PC-9 (cell line): ENCODE results near the gene SPAG9. TPM values are rescaled to one million over a fixed set of nuclear protein-coding genes. Genes with fewer than 3 reads are reported as not detected.

Source experiments
- BruUV-seq: library from RNA; stranded (reverse); fragments of 400-500 nt; replicated peaks from 2 replicates; lab custom pipeline; 2021; lab: Mats Ljungman, UMichigan
- CTCF ChIA-PET: fragments of 300-600 bp; sonication (Branson Sonifier 250); formaldehyde crosslinking; loops from one replicate; lab custom pipeline; 2022; ENCODE audit warnings: antibody characterized with exemption; lab: Charles Lee
- POLR2A ChIA-PET: fragments of 300-600 bp; sonication (Branson Sonifier 250); formaldehyde crosslinking; loops from one replicate; lab custom pipeline; 2022; ENCODE audit warnings: antibody characterized with exemption; ENCODE audit not compliant: unreplicated experiment; lab: Charles Lee
- DNase-seq, 2 experiments: peaks; one replicate each; pipeline versions ENCODE4 v3.0.0 to v3.0.0-alpha.2; 2015 to 2022; ENCODE audit warnings: mixed read lengths in 1 of 2
- H2AFZ ChIP-seq: fragments of 200-600 bp; sonication (generic); 2 replicates; pipeline ENCODE4 v1.8.1; 2017; ENCODE audit warnings: antibody characterized with exemption
- H3F3A ChIP-seq: fragments of 200-600 bp; sonication (generic); 2 replicates; pipeline ENCODE4 v1.8.1; 2017; ENCODE audit warnings: antibody characterized with exemption, mild to moderate bottlenecking, low read depth; ENCODE audit not compliant: insufficient read depth
- H3K27ac ChIP-seq: fragments of 200-600 bp; sonication (generic); 2 replicates; pipeline ENCODE4 v1.6.1; 2016; ENCODE audit warnings: mixed run types
- H3K27me3 ChIP-seq: fragments of 200-600 bp; sonication (generic); 2 replicates; pipeline ENCODE4 v1.6.1; 2016; ENCODE audit warnings: low read depth, mixed run types; ENCODE audit not compliant: insufficient read depth
- H3K36me3 ChIP-seq: fragments of 200-600 bp; sonication (generic); 2 replicates; pipeline ENCODE4 v1.6.1; 2016; ENCODE audit warnings: low read depth, mixed run types
- H3K4me1 ChIP-seq: fragments of 200-600 bp; sonication (generic); replicated peaks from 2 replicates; pipeline ENCODE4 v1.6.1; 2016; ENCODE audit warnings: mixed run types; ENCODE audit not compliant: insufficient read depth
- H3K4me2 ChIP-seq: fragments of 200-600 bp; sonication (generic); 2 replicates; pipeline ENCODE4 v1.6.1; 2017; ENCODE audit warnings: mixed run types
- H3K4me3 ChIP-seq: fragments of 200-600 bp; sonication (generic); 2 replicates; pipeline ENCODE4 v1.6.1; 2016; ENCODE audit warnings: mixed run types
- H3K79me2 ChIP-seq: fragments of 200-600 bp; sonication (generic); 2 replicates; pipeline ENCODE4 v1.6.1; 2017; ENCODE audit warnings: low read depth, mixed run types
- H3K9me2 ChIP-seq: fragments of 200-600 bp; sonication (generic); 2 replicates; pipeline ENCODE4 v1.8.1; 2017; ENCODE audit warnings: mild to moderate bottlenecking; ENCODE audit not compliant: insufficient read depth
- H3K9me3 ChIP-seq: fragments of 200-600 bp; sonication (generic); 2 replicates; pipeline ENCODE4 v1.8.1; 2016; ENCODE audit warnings: low read depth; ENCODE audit not compliant: insufficient read depth
- H4K20me1 ChIP-seq: fragments of 200-600 bp; sonication (generic); 2 replicates; pipeline ENCODE4 v1.8.1; 2017; ENCODE audit not compliant: insufficient read depth
- CTCF ChIP-seq: fragments of 200-600 bp; sonication (generic); conservative IDR thresholded peaks from 2 replicates; pipeline ENCODE4 v1.6.1; 2017; ENCODE audit warnings: mixed run types, antibody characterized with exemption, mild to moderate bottlenecking, moderate library complexity
- EZH2 ChIP-seq: fragments of 200-600 bp; sonication (generic); IDR thresholded peaks from 2 replicates; pipeline ENCODE4 v1.8.0; 2017; ENCODE audit warnings: antibody characterized with exemption, low read depth
- intact Hi-C: fragments of 100-400 bp; cut with micrococcal nuclease; formaldehyde crosslinking; loops from one replicate; pipeline ENCODE4 v1.10.0; 2022; ENCODE audit not compliant: unreplicated experiment
- total RNA-seq: library from RNA; stranded (reverse); gene quantifications from 2 replicates; pipeline ENCODE4 v1.2.3, GENCODE V29; 2021

The SPAG9 gene
- total RNA-seq, 1 experiment from 2014 or later: 51.8 TPM

DNA sequence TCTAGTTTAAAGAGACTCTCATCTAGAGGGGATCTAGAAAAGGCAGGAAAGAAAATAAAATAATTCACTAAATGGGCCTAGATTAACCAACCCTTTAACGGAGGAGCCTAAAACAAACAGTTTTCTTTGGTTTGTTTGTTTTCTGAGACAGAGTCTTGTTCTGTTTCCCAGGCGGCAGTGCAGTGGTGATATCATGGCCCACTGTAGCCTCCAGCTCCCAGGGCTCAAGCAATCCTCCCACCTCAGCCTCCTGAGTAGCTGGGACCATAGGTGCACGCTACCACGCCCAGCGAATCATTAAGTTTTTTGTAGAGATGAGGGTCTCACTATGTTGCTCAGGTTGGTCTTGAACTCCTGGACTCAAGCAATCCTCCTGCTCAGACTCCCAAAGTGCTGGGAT, 132.2 kb downstream of the SPAG9 start:
- H2AFZ ChIP-seq: no peak overlapping the region
- H3K9me2 ChIP-seq: no peaks in the 10 kb centered on the region
- no peaks in the 10 kb centered on the region for H3K27me3 ChIP-seq
- TF ChIP-seq EZH2 (no peak), CTCF (no peak)
- H3K9me3 ChIP-seq: no peaks in the 10 kb centered on the region
- peaks cover 8% of the 10 kb centered on the region; the same call in 1 of the 2 replicates for H3F3A ChIP-seq
- H3K79me2 ChIP-seq: no peaks in the 10 kb centered on the region
- no peaks in the 10 kb centered on the region for H4K20me1 ChIP-seq
- H3K4me3 ChIP-seq: no peak overlapping the region
- H3K27ac ChIP-seq: no peak overlapping the region
- BruUV-seq: no TSS peak
- CTCF ChIA-PET: no interaction called here
- H3K36me3 ChIP-seq: peaks cover 24% of the 10 kb centered on the region; the same call in 1 of the 2 replicates
- H3K4me1 ChIP-seq: no peaks in the 10 kb centered on the region
- intact Hi-C loops: no loop called here
- no peak for DNase-seq
- H3K4me2 ChIP-seq: no peak overlapping the region
- POLR2A ChIA-PET: interaction anchor here (0.6 kb wide), 1 partner anchor 188 kb away, joined by 16 read pairs; no protein-coding TSS in a partner anchor

DNA sequence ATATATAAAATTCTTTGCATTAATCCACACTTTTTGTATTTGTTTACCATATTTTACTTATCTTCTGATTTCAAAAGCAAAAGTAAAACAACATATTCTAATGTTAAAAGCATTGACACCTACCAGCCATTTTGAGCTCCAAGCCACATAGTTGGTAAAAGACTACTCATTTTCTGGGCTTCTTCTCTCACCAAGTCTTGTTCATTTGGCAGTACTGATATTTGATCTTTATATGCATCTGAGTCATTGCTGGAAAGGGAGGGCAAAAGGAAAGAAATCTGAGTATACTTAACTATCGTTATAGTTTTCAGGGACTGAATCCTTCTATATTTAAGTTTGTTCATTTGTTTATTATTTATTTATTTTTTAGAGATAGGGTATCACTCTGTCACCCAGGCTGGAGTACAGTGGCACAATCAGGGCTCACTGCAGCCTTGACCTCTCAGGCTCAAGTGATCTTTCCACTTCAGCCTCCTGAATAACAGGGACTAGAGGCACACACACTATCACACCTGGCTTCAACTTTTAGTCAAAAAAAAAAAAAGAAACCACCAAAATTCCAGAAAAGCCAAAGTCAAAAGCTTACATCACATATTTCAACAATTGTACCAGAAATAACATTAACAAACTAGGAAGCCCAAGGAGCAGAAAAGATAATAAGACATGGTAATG, 133.5 kb downstream of the SPAG9 start:
- Histone ChIP-seq H4K20me1 (no peaks in the 10 kb centered on the region), H3K9me3 (no peaks in the 10 kb centered on the region), H3K27ac (no peak overlapping the region), H3K4me3 (no peak overlapping the region), H3K4me2 (no peak overlapping the region), H3K79me2 (no peaks in the 10 kb centered on the region), H2AFZ (no peak overlapping the region), H3K9me2 (no peaks in the 10 kb centered on the region), H3K36me3 (peaks cover 23% of the 10 kb centered on the region; the same call in 1 of the 2 replicates), H3K4me1 (no peaks in the 10 kb centered on the region), H3K27me3 (no peaks in the 10 kb centered on the region), H3F3A (peaks cover 8% of the 10 kb centered on the region; the same call in 1 of the 2 replicates)
- CTCF ChIA-PET: interaction anchor here (0.7 kb wide), 1 partner anchor 27 kb away, joined by 4 read pairs; no protein-coding TSS in a partner anchor
- POLR2A ChIA-PET: no interaction called here
- BruUV-seq: no TSS peak
- TF ChIP-seq EZH2: no peak
- no peak for TF ChIP-seq CTCF
- no peak for DNase-seq
- intact Hi-C loops: no loop called here

DNA sequence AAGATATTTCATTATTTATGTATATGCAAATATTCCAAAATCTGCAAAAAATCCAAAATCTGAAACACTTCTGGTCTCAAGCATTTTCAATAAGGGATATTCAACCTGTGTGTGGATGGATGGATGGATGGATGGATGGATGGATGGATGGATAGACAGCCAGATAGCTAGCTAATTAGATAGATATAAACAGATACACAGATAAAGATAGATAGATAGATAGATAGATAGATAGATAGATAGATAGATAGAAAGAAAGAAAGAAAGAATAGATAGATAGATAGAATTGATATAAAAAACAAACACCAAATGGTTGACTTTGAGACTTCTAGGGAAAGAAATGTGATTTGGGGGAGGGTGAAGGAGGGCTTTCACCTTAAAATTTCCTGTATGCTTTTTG, 139.4 kb downstream of the SPAG9 start:
- TF ChIP-seq CTCF (no peak), EZH2 (no peak)
- intact Hi-C loops: no loop called here
- no TSS peak for BruUV-seq
- ChIA-PET POLR2A (no interaction called here), CTCF (no interaction called here)
- Histone ChIP-seq H3K9me3 (no peaks in the 10 kb centered on the region), H4K20me1 (no peaks in the 10 kb centered on the region), H3K27ac (no peak overlapping the region), H3F3A (no peaks in the 10 kb centered on the region; the same call in 1 of the 2 replicates), H3K27me3 (no peaks in the 10 kb centered on the region), H2AFZ (no peak overlapping the region), H3K4me3 (no peak overlapping the region), H3K79me2 (no peaks in the 10 kb centered on the region), H3K4me2 (no peak overlapping the region), H3K36me3 (peaks cover 10% of the 10 kb centered on the region; the same call in 1 of the 2 replicates), H3K4me1 (no peaks in the 10 kb centered on the region), H3K9me2 (no peaks in the 10 kb centered on the region)
- no peak for DNase-seq
